ENCODE measurements around the gene ARFIP2.

Gene ARFIP2

GRCh38 chr11:6482441-6482840, 1.3 kb upstream of the ARFIP2 start:
- DNase-seq (ENCODE audit: low read depth in 2 of 2) = no peak

- peak in 1 of 2 donors; percentile 5 for DNase-seq (ENCODE audit: low read depth in 2 of 2)
Measured at GRCh38 chr11:6481924-6482275, 769 bp upstream of the ARFIP2 start.

- no peak for DNase-seq (ENCODE audit: low read depth in 2 of 2)
Measured at GRCh38 chr11:6480299-6480914, 724 bp downstream of the ARFIP2 start.

GRCh38 chr11:6476571-6476970, 4.6 kb downstream of the ARFIP2 start:
- DNase-seq (ENCODE audit: low read depth in 2 of 2) = no peak

- DNase-seq (ENCODE audit: low read depth in 2 of 2) = no peak
Measured at GRCh38 chr11:6475936-6476335, 5.2 kb downstream of the ARFIP2 start.

- DNase-seq (ENCODE audit: low read depth in 2 of 2) = no peak
Measured at GRCh38 chr11:6474806-6475500, 6.2 kb downstream of the ARFIP2 start.

- no peak for DNase-seq (ENCODE audit: low read depth in 2 of 2)
Measured at GRCh38 chr11:6474413-6474792, 6.7 kb downstream of the ARFIP2 start.

GRCh38 chr11:6473451-6474412, 7.4 kb downstream of the ARFIP2 start, which contains the start of gene TRIM3:
TRIM3 (minus strand) TSS chr11:6473941; CDS start chr11:6465695, 8,246 bp downstream.
- peak; percentile 10 to 42 for DNase-seq (ENCODE audit: low read depth in 2 of 2)

GRCh38 chr11:6472934-6473333, 8.2 kb downstream of the ARFIP2 start:
- no peak for DNase-seq (ENCODE audit: low read depth in 2 of 2)

GRCh38 chr11:6469599-6469998, 11.5 kb downstream of the ARFIP2 start:
- DNase-seq (ENCODE audit: low read depth in 2 of 2) = no peak

- DNase-seq (ENCODE audit: low read depth in 2 of 2) = no peak
Measured at GRCh38 chr11:6468712-6469495, 12.2 kb downstream of the ARFIP2 start.

GRCh38 chr11:6459099-6459450, 22.1 kb downstream of the ARFIP2 start:
- no peak for DNase-seq (ENCODE audit: low read depth in 2 of 2)

GRCh38 chr11:6458352-6459098, 22.6 kb downstream of the ARFIP2 start:
- no peak for DNase-seq (ENCODE audit: low read depth in 2 of 2)

GRCh38 chr11:6457581-6458320, 23.4 kb downstream of the ARFIP2 start:
- no peak for DNase-seq (ENCODE audit: low read depth in 2 of 2)

- no peak for DNase-seq (ENCODE audit: low read depth in 2 of 2)
Measured at GRCh38 chr11:6456361-6457073, 24.6 kb downstream of the ARFIP2 start.

GRCh38 chr11:6455070-6455469, 26.1 kb downstream of the ARFIP2 start:
- DNase-seq (ENCODE audit: low read depth in 2 of 2) = no peak

- no peak for DNase-seq (ENCODE audit: low read depth in 2 of 2)
Measured at GRCh38 chr11:6453152-6453551, 28.0 kb downstream of the ARFIP2 start.

GRCh38 chr11:6452219-6452618, 28.9 kb downstream of the ARFIP2 start:
- no peak for DNase-seq (ENCODE audit: low read depth in 2 of 2)

- no peak for DNase-seq (ENCODE audit: low read depth in 2 of 2)
Measured at GRCh38 chr11:6448574-6448973, 32.6 kb downstream of the ARFIP2 start.

All from stimulated activated CD4-positive, alpha-beta T cell treated with anti-CD3 and anti-CD28 coated beads, Interleukin-15, amount 100 ng/mL, for 48 hours (primary cell).